ENCODE results near the gene FGF3. TPM values are rescaled to one million over a fixed set of nuclear protein-coding genes. Genes with fewer than 3 reads are reported as not detected.

FGF3 gene
- total and polyA plus RNA-seq, 9 of the 15 experiments (the other 6 are each of a cell fraction or from before 2014, with no cell fraction given), result not detected

DNA sequence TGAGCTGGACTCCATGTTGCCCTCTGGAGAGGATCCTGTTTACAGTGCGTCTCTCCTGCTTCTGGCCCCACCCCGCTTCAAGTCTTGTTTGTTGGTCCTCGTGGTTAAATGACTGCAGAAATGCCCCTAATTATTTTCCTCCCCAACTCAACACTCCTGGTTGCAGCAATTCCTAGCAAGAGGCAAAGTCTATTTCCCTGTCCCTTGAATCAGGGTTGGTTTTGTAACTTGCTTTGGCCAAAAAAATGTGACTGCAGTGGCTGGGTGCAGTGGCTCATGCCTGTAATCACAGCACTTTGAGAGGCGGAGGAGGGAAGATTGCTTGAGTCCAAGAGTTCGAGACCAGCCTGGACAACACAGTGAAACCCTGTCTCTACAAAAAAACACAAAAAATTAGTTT, 41.0 kb upstream of the FGF3 start:
- 0% methylated on average over 5 of the region's 5 CpGs for WGBS (ENCODE audit: insufficient coverage, low coverage, missing lambda C conversion rate)
- H3K79me2 ChIP-seq (ENCODE audit: control insufficient read depth, insufficient read depth, low read length), result no peaks in the 10 kb centered on the region
- in situ Hi-C loops (cut with MboI) (no loop called here), intact Hi-C loops (cut with micrococcal nuclease) (no loop called here)
- no peak for DNase-seq (ENCODE audit: extremely low read depth in 1 of 4, low spot score in 3 of 4)
- H3K9ac ChIP-seq (ENCODE audit: insufficient read depth in 1 of 2, low read depth in 2 of 2, low read length in 2 of 2), result no peak overlapping the region
- 0 out of 5 replicates have a peak, but pooled peaks cover 0 to 3% of the 10 kb centered on the region in 2 experiments for H3K4me1 ChIP-seq (replicated peaks in 1 of 2; ENCODE audit: control insufficient read depth in 2 of 2, insufficient read depth in 2 of 2, low read length in 2 of 2)
- ChIA-PET POLR2A (no interaction called here), CTCF (ENCODE audit: low intra/inter-chr PET ratio) (no interaction called here)
- no peaks in the 10 kb centered on the region for H3K36me3 ChIP-seq (ENCODE audit: control insufficient read depth, insufficient read depth, low read length)
- FAIRE-seq, result no peak
- H3K27ac ChIP-seq (ENCODE audit: extremely low read depth, low read depth, low read length), result no peak overlapping the region
- H3K27me3 ChIP-seq (ENCODE audit: control insufficient read depth in 2 of 2, insufficient read depth in 2 of 2, low read length in 2 of 2), result peaks cover 16 to 47% of the 10 kb centered on the region in 2 experiments
- no peak overlapping the region for H3K4me2 ChIP-seq (ENCODE audit: insufficient read depth, low read length)
- H3K4me3 ChIP-seq, result no peak overlapping the region
- no peaks in the 10 kb centered on the region for H3K9me3 ChIP-seq (replicated peaks; ENCODE audit: control insufficient read depth, insufficient read depth, low read depth, low read length)
- no peaks in the 10 kb centered on the region for H3K9me1 ChIP-seq (ENCODE audit: control insufficient read depth, insufficient read depth, low read length)
- peaks cover 5% of the 10 kb centered on the region for H4K20me1 ChIP-seq (replicated peaks; ENCODE audit: control insufficient read depth, insufficient read depth, low read length)
- H2AFZ ChIP-seq (ENCODE audit: low read depth, low read length), result no peak overlapping the region
- ATAC-seq, result no peak
- BruUV-seq (replicated peaks), result no TSS peak
- no peak for TF ChIP-seq ELF4 (CRISPR knock-in tag; IDR thresholded peaks at IDR 0.05)
- no peak for TF ChIP-seq SMARCB1 (IDR thresholded peaks at IDR 0.05; ENCODE audit: insufficient read length, low read depth)
- no peak for TF ChIP-seq EWSR1 (IDR thresholded peaks at IDR 0.05; ENCODE audit: borderline replicate concordance, low read depth, partially characterized antibody)
- TF ChIP-seq ZNF41 (CRISPR knock-in tag; conservative IDR thresholded peaks at IDR 0.05), result no peak
- no peak for TF ChIP-seq POLR3A (IDR thresholded peaks at IDR 0.05; ENCODE audit: borderline replicate concordance, extremely low read depth, insufficient read depth, insufficient read length)
- TF ChIP-seq HMGXB4 (CRISPR knock-in tag; IDR thresholded peaks at IDR 0.05), result no peak
- no peak for TF ChIP-seq PCBP2 (IDR thresholded peaks at IDR 0.05; ENCODE audit: low read depth, low read length, poor library complexity, severe bottlenecking)
- TF ChIP-seq ZBTB8A (IDR thresholded peaks at IDR 0.05; ENCODE audit: partially characterized antibody), result no peak
- TF ChIP-seq IRF9 (tag; IDR thresholded peaks at IDR 0.05), result no peak
- TF ChIP-seq LEF1 (IDR thresholded peaks at IDR 0.05), result no peak
- no peak for TF ChIP-seq PHB (CRISPR knock-in tag; IDR thresholded peaks at IDR 0.05)
- TF ChIP-seq RERE (CRISPR knock-in tag; IDR thresholded peaks at IDR 0.05; ENCODE audit: borderline replicate concordance), result no peak
- no peak for TF ChIP-seq NONO (IDR thresholded peaks at IDR 0.05; ENCODE audit: low read depth in 2 of 2, low read length in 1 of 2)
- no peak for TF ChIP-seq HMGN3 (IDR thresholded peaks at IDR 0.05; ENCODE audit: borderline replicate concordance, extremely low read depth, insufficient read length, low read depth, low read length)
- no peak for TF ChIP-seq HNRNPL (IDR thresholded peaks at IDR 0.05; ENCODE audit: low read depth, low read length)

Measured in K562 (cell line).